GM20000 (cell line): Measurements from ENCODE around the gene SLC25A25.
"Not testable (repeated sequence)": the region's sequence is repeated elsewhere in the genome, so short reads cannot be mapped to it uniquely, and the experiment has no call there.

Experiments
- DNase-seq: peaks from one replicate; pipeline ENCODE4 v3.0.0; 2012; ENCODE audit warnings: low spot score
- CTCF ChIP-seq: IDR thresholded peaks from 2 replicates; pipeline ENCODE4 v1.5.1; 2012; ENCODE audit warnings: mild to moderate bottlenecking, control low read depth; ENCODE audit errors: extremely low read depth, missing control alignments

Gene SLC25A25

GRCh38 chr9:128105538-128106175 lies 37.6 kb downstream of the SLC25A25 start:
- TF ChIP-seq CTCF = no peak
- DNase-seq = no peak

- DNase-seq = no peak
- TF ChIP-seq CTCF = no peak
Measured at GRCh38 chr9:128106181-128106939, 38.3 kb downstream of the SLC25A25 start.

- no peak for TF ChIP-seq CTCF
- no peak for DNase-seq
Measured at GRCh38 chr9:128106940-128107467, 39.0 kb downstream of the SLC25A25 start.

- TF ChIP-seq CTCF = no peak
- no peak for DNase-seq
Measured at GRCh38 chr9:128107468-128108268, 39.6 kb downstream of the SLC25A25 start.

- TF ChIP-seq CTCF = no peak
- DNase-seq = no peak
Measured at GRCh38 chr9:128108269-128109049, 40.4 kb downstream of the SLC25A25 start.

- DNase-seq = no peak
- TF ChIP-seq CTCF = no peak
Measured at GRCh38 chr9:128109050-128109709, 41.1 kb downstream of the SLC25A25 start.

GRCh38 chr9:128111726-128112125 lies 43.7 kb downstream of the SLC25A25 start:
- DNase-seq = not testable (repeated sequence)
